Keratinocyte (primary cell): ENCODE data around the gene CEMP1. TPM values are rescaled to one million over a fixed set of nuclear protein-coding genes. Genes with fewer than 3 reads are reported as not detected.

Experiments used
- DNase-seq: peaks from one replicate; pipeline ENCODE4 v3.0.0-alpha.2; 2011; ENCODE audit warnings: low read depth, missing footprints, low spot score
- FAIRE-seq: peaks from 2 replicates; lab custom pipeline; 2011; peaks lifted over from hg19 to GRCh38; lab: Jason Lieb, UNC
- H2AFZ ChIP-seq: 2 replicates; pipeline ENCODE4 v1.6.0; 2012; ENCODE audit warnings: low read length, control low read depth, inconsistent platforms; ENCODE audit not compliant: control insufficient read depth
- H3K27ac ChIP-seq: 2 replicates; pipeline ENCODE4 v1.5.1; 2011; ENCODE audit warnings: low read length; ENCODE audit not compliant: control insufficient read depth, insufficient read depth
- H3K27me3 ChIP-seq: 3 replicates; pipeline ENCODE4 v1.6.0; 2011; ENCODE audit warnings: low read length; ENCODE audit not compliant: control insufficient read depth, insufficient read depth; ENCODE audit errors: extremely low read depth
- H3K36me3 ChIP-seq, 2 experiments: 2 replicates in 1 of 2; 3 replicates in 1 of 2; pipeline ENCODE4 v1.5.1; 2011; ENCODE audit warnings: low read length in 2 of 2, mild to moderate bottlenecking in 1 of 2; ENCODE audit not compliant: control insufficient read depth in 2 of 2, insufficient read depth in 2 of 2; ENCODE audit errors: extremely low read depth in 1 of 2
- H3K4me1 ChIP-seq: 3 replicates; pipeline ENCODE4 v1.5.1; 2011; ENCODE audit warnings: low read length; ENCODE audit not compliant: control insufficient read depth, insufficient read depth; ENCODE audit errors: extremely low read depth
- H3K4me2 ChIP-seq: 3 replicates; pipeline ENCODE4 v1.6.0; 2011; ENCODE audit warnings: low read depth, low read length; ENCODE audit not compliant: control insufficient read depth, insufficient read depth; ENCODE audit errors: extremely low read depth
- H3K4me3 ChIP-seq, 3 experiments: fragments of 200-600 bp in 1 of 3; sonication (generic) in 1 of 3; 2 replicates in 2 of 3; 3 replicates in 1 of 3; pipeline ENCODE4 v1.5.1; 2011 to 2016; ENCODE audit warnings: low read length in 3 of 3, mild to moderate bottlenecking in 3 of 3, control low read depth in 2 of 3, inconsistent platforms in 1 of 3, low read depth in 1 of 3, mixed read lengths in 1 of 3, mixed run types in 1 of 3, moderate library complexity in 1 of 3; ENCODE audit not compliant: control insufficient read depth in 2 of 3, insufficient read depth in 2 of 3; ENCODE audit errors: extremely low read depth in 1 of 3
- H3K79me2 ChIP-seq: 2 replicates; pipeline ENCODE4 v1.6.0; 2012; ENCODE audit warnings: low read length; ENCODE audit not compliant: control insufficient read depth, insufficient read depth
- H3K9ac ChIP-seq: 3 replicates; pipeline ENCODE4 v1.6.0; 2011; ENCODE audit warnings: low read length; ENCODE audit not compliant: control insufficient read depth, insufficient read depth; ENCODE audit errors: extremely low read depth
- H3K9me1 ChIP-seq: 3 replicates; pipeline ENCODE4 v1.6.0; 2011; ENCODE audit warnings: low read length; ENCODE audit not compliant: control insufficient read depth, insufficient read depth; ENCODE audit errors: extremely low read depth
- H3K9me3 ChIP-seq: 2 replicates; pipeline ENCODE4 v1.5.1; 2012; ENCODE audit warnings: low read depth, low read length; ENCODE audit not compliant: control insufficient read depth
- H4K20me1 ChIP-seq: 3 replicates; pipeline ENCODE4 v1.6.0; 2011; ENCODE audit warnings: low read length; ENCODE audit not compliant: control insufficient read depth, insufficient read depth; ENCODE audit errors: extremely low read depth
- CTCF ChIP-seq, 3 experiments: IDR thresholded peaks in 1 of 3; conservative IDR thresholded peaks in 1 of 3; optimal IDR thresholded peaks in 1 of 3; 2 replicates in 2 of 3; 3 replicates in 1 of 3; pipeline versions ENCODE3 to v1.5.1; 2011; ENCODE audit warnings: low read length in 3 of 3, mild to moderate bottlenecking in 3 of 3, moderate library complexity in 2 of 3, control low read depth in 1 of 3, inconsistent platforms in 1 of 3; ENCODE audit not compliant: insufficient read depth in 2 of 3; ENCODE audit errors: extremely low read depth in 1 of 3
- EZH2 ChIP-seq: IDR thresholded peaks from one replicate; pipeline ENCODE4 v1.6.1; 2012; ENCODE audit warnings: inconsistent platforms, mild to moderate bottlenecking, low read length, moderate library complexity
- dilution Hi-C: fragments of 300-500 bp; cut with MboI; formaldehyde crosslinking; loops from one replicate; pipeline ENCODE4 v1.7.0; 2020; ENCODE audit warnings: low sequenced_read_pairs; ENCODE audit not compliant: extremely low pct_ligation_motif_present
- polyA plus RNA-seq, 5 experiments: library from polyadenylated mRNA; depleted of rRNA in 3 of 5; stranded (reverse) in 3 of 5; stranded (forward) in 1 of 5; unstranded in 1 of 5; fragments of >200 nt; gene quantifications; 1 replicate in 1 of 5; 2 replicates in 3 of 5; 3 replicates in 1 of 5; pipeline versions ENCODE4 v1.2.1 to v1.2.3, GENCODE V29; 2011 to 2012; ENCODE audit warnings: missing spikeins in 2 of 5, low read depth in 1 of 5, low replicate concordance in 1 of 5

Gene CEMP1
- polyA plus RNA-seq, 1 donor (not counting 4 experiments of a cell fraction or from before 2014, with no cell fraction given), result not detected

DNA sequence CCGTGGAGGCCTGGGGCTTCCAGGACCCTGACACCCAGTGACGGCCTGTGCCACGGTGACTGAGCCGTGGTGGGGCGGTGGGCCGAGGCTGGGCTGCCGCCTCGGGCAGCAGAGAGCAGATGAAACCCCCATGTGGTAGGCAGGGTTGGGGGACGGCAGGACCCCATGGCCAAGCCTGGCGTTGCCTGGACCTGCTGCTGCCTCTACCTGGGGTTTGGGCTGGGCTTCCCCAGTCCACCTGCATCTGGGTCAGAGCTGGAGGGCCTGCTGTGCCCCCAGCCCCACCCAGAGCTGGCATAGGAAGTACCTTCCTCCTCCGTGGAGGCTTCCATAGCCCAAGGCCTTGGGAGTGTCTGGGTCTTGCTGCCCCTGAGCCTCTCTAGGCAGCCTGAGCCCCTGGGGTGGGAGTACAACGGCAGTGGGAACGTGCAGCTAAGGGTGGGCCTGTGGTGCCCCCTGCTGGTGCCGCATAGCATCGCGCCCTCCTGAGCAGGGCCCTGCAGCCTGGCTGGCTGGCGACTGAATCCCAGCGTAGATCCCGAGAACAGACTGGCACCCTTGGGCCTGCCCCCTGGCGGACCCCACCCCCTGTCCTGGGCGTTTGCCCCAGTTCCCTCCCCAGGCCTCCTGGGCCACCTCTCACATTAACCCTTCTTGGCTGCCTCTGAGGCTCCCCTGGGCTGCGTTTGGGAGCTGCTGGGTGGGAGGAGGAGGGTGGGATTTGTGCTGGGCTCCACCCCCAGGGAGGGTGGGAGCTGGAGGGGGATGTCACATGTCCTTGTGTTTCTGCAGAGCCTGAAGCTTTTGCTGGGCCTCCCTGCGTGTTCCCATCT is 30.1 kb downstream of the CEMP1 start:
- DNase-seq (no peak), FAIRE-seq (no peak)
- H3K27ac ChIP-seq, result no peak overlapping the region
- H3K4me2 ChIP-seq, result no peak overlapping the region
- no peaks in the 10 kb centered on the region for H3K9me1 ChIP-seq
- H3K36me3 ChIP-seq, result peaks cover 0 to 11% of the 10 kb centered on the region in 2 experiments
- H2AFZ ChIP-seq, result no peak overlapping the region
- peaks cover 15% of the 10 kb centered on the region for H3K4me1 ChIP-seq
- no peaks in the 10 kb centered on the region for H3K9me3 ChIP-seq
- peak; percentile 86 to 100 (median 99) for TF ChIP-seq CTCF (optimal IDR thresholded peaks at IDR 0.05 in 1 of 3, IDR thresholded peaks at IDR 0.05 in 1 of 3, conservative IDR thresholded peaks at IDR 0.05 in 1 of 3; ENCODE audit: extremely low read depth in 1 of 3, insufficient read depth in 2 of 3, low read length in 3 of 3)
- no peak for TF ChIP-seq EZH2
- H3K9ac ChIP-seq, result no peak overlapping the region
- H3K79me2 ChIP-seq, result no peaks in the 10 kb centered on the region
- no peak overlapping the region for H3K4me3 ChIP-seq
- peaks cover 3% of the 10 kb centered on the region for H4K20me1 ChIP-seq
- dilution Hi-C loops, result no loop called here
- H3K27me3 ChIP-seq, result no peaks in the 10 kb centered on the region

DNA sequence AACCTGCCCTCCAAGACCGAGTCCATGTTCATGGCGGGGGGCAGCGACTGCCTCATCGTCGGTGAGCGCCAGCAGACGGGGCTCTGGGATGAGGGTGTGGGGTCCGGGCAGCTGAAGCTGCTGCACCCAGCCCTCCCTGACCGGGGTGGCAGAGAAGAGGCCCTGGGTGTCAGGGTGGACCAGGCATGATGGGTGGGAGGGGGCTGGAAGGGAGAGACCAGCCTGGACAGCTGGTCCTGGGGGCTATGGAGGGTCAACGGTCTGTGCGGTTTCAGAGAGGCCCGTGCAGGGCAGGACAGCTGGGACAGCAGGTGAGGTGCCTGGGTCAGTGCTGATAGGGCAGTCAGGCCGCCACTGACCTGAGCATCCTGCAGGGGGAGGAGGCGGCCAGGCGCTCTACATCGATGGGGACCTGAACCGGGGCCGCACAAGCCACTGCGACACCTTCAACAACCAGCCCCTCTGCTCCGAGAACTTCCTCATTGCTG is 30.7 kb downstream of the CEMP1 start:
- no peaks in the 10 kb centered on the region for H3K79me2 ChIP-seq
- H3K4me2 ChIP-seq, result no peak overlapping the region
- no peak overlapping the region for H3K9ac ChIP-seq
- H3K36me3 ChIP-seq, result peaks cover 0 to 11% of the 10 kb centered on the region in 2 experiments
- no peak overlapping the region for H3K27ac ChIP-seq
- peaks cover 19% of the 10 kb centered on the region for H3K4me1 ChIP-seq
- H3K4me3 ChIP-seq, result no peak overlapping the region
- H4K20me1 ChIP-seq, result peaks cover 3% of the 10 kb centered on the region
- no peak overlapping the region for H2AFZ ChIP-seq
- dilution Hi-C loops, result no loop called here
- DNase-seq (no peak), FAIRE-seq (no peak)
- H3K9me3 ChIP-seq, result no peaks in the 10 kb centered on the region
- H3K9me1 ChIP-seq, result no peaks in the 10 kb centered on the region
- H3K27me3 ChIP-seq, result no peaks in the 10 kb centered on the region
- TF ChIP-seq CTCF (optimal IDR thresholded peaks at IDR 0.05 in 1 of 3, IDR thresholded peaks at IDR 0.05 in 1 of 3, conservative IDR thresholded peaks at IDR 0.05 in 1 of 3; ENCODE audit: extremely low read depth in 1 of 3, insufficient read depth in 2 of 3, low read length in 3 of 3), result no peak
- no peak for TF ChIP-seq EZH2
